Stomach smooth muscle (tissue), 2 donors: Measurements from ENCODE around the gene ZNF678.
"Not testable (repeated sequence)": the region's sequence is repeated elsewhere in the genome, so short reads cannot be mapped to it uniquely, and the experiment has no call there.

Experiments used
- H3K27ac ChIP-seq: one replicate; pipeline ENCODE4 v1.7.0; 2013; ENCODE audit warnings: mild to moderate bottlenecking, low read length, inconsistent platforms
- H3K27me3 ChIP-seq, 2 donors: one replicate each; pipeline ENCODE4 v1.7.0; 2013; ENCODE audit warnings: low read length in 2 of 2; ENCODE audit not compliant: insufficient read depth in 2 of 2, control insufficient read depth in 1 of 2
- H3K36me3 ChIP-seq, 2 donors: one replicate each; pipeline ENCODE4 v1.7.0; 2013; ENCODE audit warnings: low read length in 2 of 2; ENCODE audit not compliant: control insufficient read depth in 2 of 2, insufficient read depth in 2 of 2
- H3K4me1 ChIP-seq: one replicate; pipeline ENCODE4 v1.7.0; 2013; ENCODE audit warnings: low read length; ENCODE audit not compliant: control insufficient read depth, insufficient read depth
- H3K4me3 ChIP-seq, 2 donors: one replicate each; pipeline ENCODE4 v1.7.0; 2013; ENCODE audit warnings: low read length in 2 of 2
- H3K9ac ChIP-seq, 2 donors: one replicate each; pipeline ENCODE4 v1.7.0; 2013; ENCODE audit warnings: low read length in 2 of 2, mild to moderate bottlenecking in 1 of 2
- H3K9me3 ChIP-seq, 2 donors: one replicate each; pipeline ENCODE4 v1.7.0; 2013; ENCODE audit warnings: low read length in 2 of 2; ENCODE audit not compliant: control insufficient read depth in 2 of 2
- donor health status: healthy.
- donor health status: Pancreatic carcinoma.

ZNF678 gene

DNA sequence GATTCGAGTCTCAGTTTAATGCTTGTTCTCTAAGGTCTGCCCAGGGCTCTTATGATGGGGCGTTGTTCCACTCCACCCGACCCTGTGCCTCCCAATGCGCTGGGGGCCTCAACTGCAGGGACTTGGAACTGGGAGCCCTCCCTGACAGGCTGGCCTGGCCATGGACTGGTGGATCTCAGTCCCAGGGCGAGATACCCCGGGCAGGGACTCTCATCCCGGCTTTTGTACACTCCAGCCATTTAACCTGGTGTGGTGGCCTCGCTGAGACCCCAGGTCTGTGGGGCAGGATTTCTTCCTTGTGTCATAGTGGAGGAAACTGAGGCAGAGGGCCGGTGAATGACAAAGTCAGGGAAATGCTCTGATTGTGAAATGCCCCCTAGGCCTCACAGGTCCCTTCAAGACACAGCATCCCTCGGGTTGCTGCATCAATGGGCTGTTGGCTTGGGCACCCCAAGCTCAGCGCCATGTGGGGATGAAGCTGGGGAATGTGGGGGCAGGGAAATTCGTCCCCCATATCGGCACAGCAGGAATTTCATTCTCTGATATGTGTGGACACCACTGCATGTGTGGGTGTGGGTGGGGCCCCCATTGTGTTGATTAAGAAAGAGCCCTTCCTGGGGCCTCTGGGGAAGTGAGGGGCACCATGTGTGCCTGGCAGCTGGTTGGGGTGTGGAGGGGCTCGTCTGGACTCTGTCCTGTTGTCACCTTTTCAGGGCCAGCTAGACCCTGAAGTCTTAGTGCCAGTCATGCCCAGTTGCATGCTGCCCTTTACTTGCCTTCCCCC, 19.9 kb upstream of the ZNF678 start:
- peak overlapping the region in 1 of 2 donors; percentile 76 for H3K9ac ChIP-seq
- H3K27ac ChIP-seq, result no peak overlapping the region
- no peak overlapping the region for H3K4me3 ChIP-seq
- peaks cover 20% of the 10 kb centered on the region for H3K4me1 ChIP-seq
- no peaks in the 10 kb centered on the region for H3K36me3 ChIP-seq
- no peaks in the 10 kb centered on the region for H3K9me3 ChIP-seq
- H3K27me3 ChIP-seq, result no peaks in the 10 kb centered on the region

- Histone ChIP-seq H3K9ac (no peak overlapping the region), H3K4me3 (no peak overlapping the region), H3K36me3 (no peaks in the 10 kb centered on the region), H3K9me3 (no peaks in the 10 kb centered on the region), H3K4me1 (peaks cover 20% of the 10 kb centered on the region), H3K27me3 (no peaks in the 10 kb centered on the region), H3K27ac (no peak overlapping the region)
These were observed 19.0 kb upstream of the ZNF678 start for GRCh38 chr1:227544067-227545050.

GRCh38 chr1:227545361-227545760, 18.0 kb upstream of the ZNF678 start:
- Histone ChIP-seq H3K27ac (no peak overlapping the region), H3K4me1 (peaks cover 20% of the 10 kb centered on the region)

DNA sequence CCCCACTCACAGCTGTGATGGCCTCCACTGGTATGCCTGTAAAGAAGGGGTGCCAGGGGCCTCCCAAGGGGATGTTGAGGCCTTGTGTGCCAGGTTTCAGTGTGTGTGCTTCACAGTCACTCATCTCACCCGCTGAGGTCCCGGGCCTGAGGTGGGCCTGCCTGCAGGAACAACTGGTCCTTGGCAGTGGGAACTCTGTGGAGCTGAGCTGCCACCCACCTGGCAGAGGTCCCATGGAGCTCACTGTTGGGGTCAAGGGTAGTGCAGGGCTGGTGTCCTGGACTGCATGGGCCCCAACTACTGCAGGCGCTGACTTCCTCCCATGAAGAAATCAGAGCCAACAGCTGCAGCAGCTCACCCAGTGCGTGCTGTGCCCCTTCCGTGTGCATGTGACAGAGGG, 17.3 kb upstream of the ZNF678 start:
- H3K4me3 ChIP-seq, result no peak overlapping the region
- H3K36me3 ChIP-seq, result no peaks in the 10 kb centered on the region
- no peak overlapping the region for H3K27ac ChIP-seq
- H3K9me3 ChIP-seq, result no peaks in the 10 kb centered on the region
- no peaks in the 10 kb centered on the region for H3K27me3 ChIP-seq
- H3K4me1 ChIP-seq, result peaks cover 20% of the 10 kb centered on the region
- no peak overlapping the region for H3K9ac ChIP-seq

More at GRCh38 chr1:227545361-227545760, 18.0 kb upstream of the ZNF678 start:
- H3K9ac ChIP-seq, result no peak overlapping the region
- no peaks in the 10 kb centered on the region for H3K27me3 ChIP-seq
- no peaks in the 10 kb centered on the region for H3K9me3 ChIP-seq
- H3K4me3 ChIP-seq, result no peak overlapping the region
- H3K36me3 ChIP-seq, result no peaks in the 10 kb centered on the region

GRCh38 chr1:227546598-227547309, 16.6 kb upstream of the ZNF678 start:
- H3K27me3 ChIP-seq, result no peaks in the 10 kb centered on the region
- no peaks in the 10 kb centered on the region for H3K36me3 ChIP-seq
- H3K4me1 ChIP-seq, result peaks cover 15% of the 10 kb centered on the region
- H3K9ac ChIP-seq, result no peak overlapping the region
- no peak overlapping the region for H3K27ac ChIP-seq
- no peak overlapping the region for H3K4me3 ChIP-seq
- no peaks in the 10 kb centered on the region for H3K9me3 ChIP-seq

GRCh38 chr1:227547310-227548118, 15.8 kb upstream of the ZNF678 start:
- no peak overlapping the region for H3K4me3 ChIP-seq
- no peaks in the 10 kb centered on the region for H3K27me3 ChIP-seq
- H3K9me3 ChIP-seq, result no peaks in the 10 kb centered on the region
- no peaks in the 10 kb centered on the region for H3K36me3 ChIP-seq
- no peak overlapping the region for H3K27ac ChIP-seq
- peaks cover 10% of the 10 kb centered on the region for H3K4me1 ChIP-seq
- H3K9ac ChIP-seq, result no peak overlapping the region

GRCh38 chr1:227548119-227548397, 15.3 kb upstream of the ZNF678 start:
- no peak overlapping the region for H3K27ac ChIP-seq
- no peaks in the 10 kb centered on the region for H3K9me3 ChIP-seq
- H3K4me3 ChIP-seq, result no peak overlapping the region
- H3K9ac ChIP-seq, result no peak overlapping the region
- H3K36me3 ChIP-seq, result no peaks in the 10 kb centered on the region
- peaks cover 6% of the 10 kb centered on the region for H3K4me1 ChIP-seq
- H3K27me3 ChIP-seq, result no peaks in the 10 kb centered on the region

DNA sequence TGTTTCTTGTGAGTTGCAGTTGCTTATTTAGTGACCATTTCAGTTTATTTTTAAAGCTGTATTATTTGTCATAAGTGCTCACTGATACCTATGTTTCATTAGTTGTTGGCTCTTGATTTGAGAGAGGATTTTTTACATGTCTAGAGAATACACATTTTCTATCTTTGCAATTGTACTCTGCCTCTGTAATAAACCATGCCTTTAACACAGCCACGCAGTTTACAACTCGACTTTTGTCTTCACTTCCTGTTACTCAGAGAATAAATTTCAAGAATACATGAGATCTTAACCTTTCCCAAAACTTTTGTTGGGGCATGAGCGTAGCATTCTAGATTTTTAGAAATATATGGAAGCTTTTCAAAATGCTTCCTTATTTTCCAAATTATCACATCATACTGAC, 14.9 kb upstream of the ZNF678 start:
- peaks cover 2% of the 10 kb centered on the region for H3K4me1 ChIP-seq
- H3K9ac ChIP-seq, result no peak overlapping the region
- no peaks in the 10 kb centered on the region for H3K9me3 ChIP-seq
- H3K36me3 ChIP-seq, result no peaks in the 10 kb centered on the region
- no peak overlapping the region for H3K27ac ChIP-seq
- H3K27me3 ChIP-seq, result no peaks in the 10 kb centered on the region
- no peak overlapping the region for H3K4me3 ChIP-seq

- Histone ChIP-seq H3K9me3 (no peaks in the 10 kb centered on the region), H3K9ac (no peak overlapping the region), H3K4me3 (no peak overlapping the region), H3K27ac (no peak overlapping the region), H3K4me1 (no peaks in the 10 kb centered on the region), H3K36me3 (no peaks in the 10 kb centered on the region), H3K27me3 (no peaks in the 10 kb centered on the region)
These were observed 13.5 kb upstream of the ZNF678 start for GRCh38 chr1:227549892-227550291.

DNA sequence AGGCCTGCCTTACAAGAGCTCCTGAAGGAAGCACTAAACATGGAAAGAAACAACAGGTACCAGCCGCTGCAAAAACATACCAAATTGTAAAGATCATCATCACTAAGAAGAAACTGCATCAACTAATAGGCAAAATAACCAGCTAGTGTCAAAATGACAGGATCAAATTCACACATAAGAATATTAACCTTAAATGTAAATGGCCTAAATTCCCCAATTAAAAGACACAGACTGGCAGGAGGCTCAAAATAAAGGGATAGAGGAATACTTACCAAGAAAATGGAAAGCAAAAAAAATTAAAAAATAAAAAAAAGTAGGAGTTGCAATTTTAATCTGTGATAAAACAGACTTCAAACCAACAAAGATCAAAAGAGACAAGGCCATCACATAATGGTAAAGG, 11.5 kb upstream of the ZNF678 start:
- not testable (repeated sequence) for H3K27me3 ChIP-seq, H3K4me1 ChIP-seq

More for the DNA sequence above, 11.5 kb upstream of the ZNF678 start:
- not testable (repeated sequence) for H3K4me3 ChIP-seq, H3K36me3 ChIP-seq, H3K9ac ChIP-seq, H3K27ac ChIP-seq, H3K9me3 ChIP-seq
